CD4-positive, CD25-positive, alpha-beta regulatory T cell (primary cell): ENCODE results near the gene LRCH3. TPM values are rescaled to one million over a fixed set of nuclear protein-coding genes. Genes with fewer than 3 reads are reported as not detected.

ENCODE experiments used
- ATAC-seq, 2 donors: fragments of 150-1000 bp; cut with Tn5 transposase; one replicate each; pipeline ENCODE4 v1.10.0; 2021; ENCODE audit warnings: low read depth in 2 of 2, moderate number of reproducible peaks in 2 of 2, moderate library complexity in 1 of 2
- DNase-seq, 3 donors: peaks; one replicate each; pipeline versions ENCODE4 v3.0.0 to v3.0.0-alpha.2; 2012 to 2022; ENCODE audit warnings: mixed read lengths in 1 of 3
- H3K27ac ChIP-seq: one replicate; pipeline ENCODE4 v1.7.0; 2013; ENCODE audit warnings: mild to moderate bottlenecking, low read length; ENCODE audit not compliant: insufficient read depth, poor library complexity, severe bottlenecking
- H3K27me3 ChIP-seq: one replicate; pipeline ENCODE4 v1.7.0; 2013; ENCODE audit warnings: low read length; ENCODE audit not compliant: control insufficient read depth, insufficient read depth
- H3K36me3 ChIP-seq: one replicate; pipeline ENCODE4 v1.7.0; 2013; ENCODE audit warnings: mild to moderate bottlenecking, low read length, moderate library complexity; ENCODE audit not compliant: control insufficient read depth, insufficient read depth
- H3K4me1 ChIP-seq: 2 replicates; pipeline ENCODE4 v1.7.0; 2013; ENCODE audit warnings: mild to moderate bottlenecking, low read length; ENCODE audit not compliant: insufficient read depth, control insufficient read depth, poor library complexity, severe bottlenecking
- H3K4me3 ChIP-seq: one replicate; pipeline ENCODE4 v1.7.0; 2013; ENCODE audit warnings: low read depth, mild to moderate bottlenecking, low read length, moderate library complexity
- H3K9me3 ChIP-seq, 2 experiments: 1 replicate in 1 of 2; 2 replicates in 1 of 2; pipeline ENCODE4 v1.7.0; 2013; ENCODE audit warnings: low read length in 2 of 2, mild to moderate bottlenecking in 1 of 2, moderate library complexity in 1 of 2; ENCODE audit not compliant: control insufficient read depth in 2 of 2
- H3K27ac Mint-ChIP-seq, 3 donors: one replicate each; pipeline ENCODE4 v1.8.0; 2020 to 2022; ENCODE audit warnings: mild to moderate bottlenecking in 3 of 3, mixed read lengths in 3 of 3, moderate library complexity in 2 of 3
- H3K27me3 Mint-ChIP-seq: one replicate; pipeline ENCODE4 v1.8.0; 2022; ENCODE audit warnings: mild to moderate bottlenecking, mixed read lengths
- H3K36me3 Mint-ChIP-seq: one replicate; pipeline ENCODE4 v1.8.0; 2020; ENCODE audit warnings: mixed read lengths
- H3K4me1 Mint-ChIP-seq, 4 donors: one replicate each; pipeline ENCODE4 v1.8.0; 2020 to 2022; ENCODE audit warnings: mixed read lengths in 4 of 4, mild to moderate bottlenecking in 1 of 4
- H3K4me3 Mint-ChIP-seq, 4 donors: one replicate each; pipeline ENCODE4 v1.8.0; 2020 to 2022; ENCODE audit warnings: mild to moderate bottlenecking in 4 of 4, mixed read lengths in 4 of 4, moderate library complexity in 3 of 4
- H3K9me3 Mint-ChIP-seq, 7 donors: one replicate each; pipeline ENCODE4 v1.8.0; 2020 to 2022; ENCODE audit warnings: mixed read lengths in 7 of 7, mild to moderate bottlenecking in 3 of 7, moderate library complexity in 2 of 7
- polyA plus RNA-seq, 4 donors: library from polyadenylated mRNA; unstranded; fragments of 300-500 nt; fragmentation: Illumina TruSeq; gene quantifications; one replicate each; pipeline ENCODE4 v1.2.3, GENCODE V29; 2021
- total RNA-seq: library from RNA; stranded (reverse); gene quantifications from one replicate; pipeline ENCODE4 v1.2.3, GENCODE V29; 2022

Gene LRCH3
- total and polyA plus RNA-seq, 5 donors from 2014 or later = 12.2 to 66.1 (median 17.5) TPM

DNA sequence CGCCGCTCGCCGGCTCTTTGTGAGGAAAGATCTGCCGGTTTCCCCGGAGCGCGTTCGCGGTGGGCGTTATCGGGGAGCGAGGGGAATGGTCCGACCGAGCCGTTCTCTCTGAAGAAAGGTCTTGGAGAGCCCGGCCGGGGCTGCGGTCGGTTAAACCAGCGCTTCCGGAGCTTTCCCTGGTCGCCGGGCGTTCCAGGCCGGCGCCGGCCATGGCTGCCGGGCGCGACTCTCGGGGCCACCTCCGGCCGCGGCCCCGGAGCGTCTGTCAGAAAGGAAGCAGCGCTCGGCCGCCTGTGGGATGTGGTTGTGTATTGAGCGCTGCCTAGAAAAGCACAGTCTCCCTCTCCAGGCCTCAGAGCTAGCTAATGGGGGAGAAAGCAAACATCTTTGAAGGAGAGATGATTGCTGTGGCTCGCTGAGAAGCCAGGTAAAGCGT, 40.6 kb upstream of the LRCH3 start:
- peak; percentile 39 to 78 (median 60) for DNase-seq
- H3K4me1 Mint-ChIP-seq = peaks cover 28 to 61% (median 42%) of the 10 kb centered on the region in 4 donors
- Histone ChIP-seq H3K27me3 (no peaks in the 10 kb centered on the region), H3K36me3 (no peaks in the 10 kb centered on the region), H3K27ac (peak overlapping the region; percentile 91), H3K9me3 (no peaks in the 10 kb centered on the region), H3K4me1 (peaks cover 47% of the 10 kb centered on the region), H3K4me3 (peak overlapping the region; percentile 87)
- peaks cover 0 to 2% (median 0%) of the 10 kb centered on the region in 7 donors for H3K9me3 Mint-ChIP-seq
- H3K36me3 Mint-ChIP-seq = peaks cover 3% of the 10 kb centered on the region
- peak overlapping the region; percentile 93 to 96 (median 96) for H3K27ac Mint-ChIP-seq
- peak overlapping the region; percentile 94 to 99 (median 96) for H3K4me3 Mint-ChIP-seq
- ATAC-seq = peak; percentile 42 to 46
- H3K27me3 Mint-ChIP-seq = peaks cover 13% of the 10 kb centered on the region

DNA sequence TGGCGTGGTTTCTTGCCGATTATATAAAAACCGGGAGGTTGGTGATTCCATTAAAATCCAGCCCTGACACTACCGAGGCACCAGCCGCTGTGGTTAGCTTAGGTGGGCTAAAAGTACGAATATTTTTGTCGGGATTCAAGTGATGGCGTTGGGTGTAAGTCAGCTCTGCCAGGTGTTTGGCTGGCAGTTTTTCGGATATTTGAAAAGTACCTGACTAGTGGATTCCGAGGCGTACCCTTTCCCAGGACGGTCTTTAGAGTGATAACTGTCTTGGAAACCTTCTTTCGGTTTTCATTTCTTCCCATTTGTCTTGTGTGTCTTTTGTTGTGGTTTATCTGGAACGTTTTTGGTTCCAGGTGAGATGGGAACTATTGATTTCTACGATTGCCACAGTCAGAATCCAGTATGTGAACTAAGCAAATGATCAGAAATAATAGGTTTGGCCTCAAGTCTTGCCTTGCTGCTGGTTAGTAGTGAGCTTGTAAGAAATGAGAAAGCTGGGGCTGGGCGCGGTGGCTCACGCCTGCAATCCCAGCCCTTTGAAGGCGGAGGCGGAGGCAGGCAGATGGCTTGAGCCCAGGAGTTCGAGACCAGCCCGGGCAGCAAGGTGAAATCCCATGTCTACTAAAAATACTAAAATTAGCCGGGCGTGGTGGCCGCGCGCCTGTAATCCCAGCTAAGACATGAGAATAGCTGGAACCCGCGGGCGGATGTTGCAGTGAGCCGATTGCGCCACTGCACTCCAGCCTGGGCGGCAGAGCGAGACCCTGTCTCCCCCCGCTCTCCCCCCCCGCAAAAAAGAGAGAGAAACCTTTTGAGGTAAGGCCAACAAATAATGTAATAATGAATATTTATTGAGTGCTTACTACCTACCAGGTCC, 40.0 kb upstream of the LRCH3 start:
- Histone ChIP-seq H3K27me3 (no peaks in the 10 kb centered on the region), H3K36me3 (no peaks in the 10 kb centered on the region), H3K27ac (peak overlapping the region; percentile 91), H3K4me3 (peak overlapping the region; percentile 87), H3K9me3 (no peaks in the 10 kb centered on the region), H3K4me1 (peaks cover 47% of the 10 kb centered on the region)
- Mint-ChIP-seq H3K27ac (peak overlapping the region; percentile 93 to 96 (median 96)), H3K9me3 (peaks cover 0 to 2% (median 0%) of the 10 kb centered on the region in 7 donors), H3K4me1 (peaks cover 30 to 64% (median 46%) of the 10 kb centered on the region in 4 donors), H3K36me3 (peaks cover 3% of the 10 kb centered on the region), H3K27me3 (peaks cover 9% of the 10 kb centered on the region), H3K4me3 (peak overlapping the region; percentile 94 to 99 (median 96))
- ATAC-seq (no peak), DNase-seq (peak in 2 of 3 donors; percentile 29 to 50)

DNA sequence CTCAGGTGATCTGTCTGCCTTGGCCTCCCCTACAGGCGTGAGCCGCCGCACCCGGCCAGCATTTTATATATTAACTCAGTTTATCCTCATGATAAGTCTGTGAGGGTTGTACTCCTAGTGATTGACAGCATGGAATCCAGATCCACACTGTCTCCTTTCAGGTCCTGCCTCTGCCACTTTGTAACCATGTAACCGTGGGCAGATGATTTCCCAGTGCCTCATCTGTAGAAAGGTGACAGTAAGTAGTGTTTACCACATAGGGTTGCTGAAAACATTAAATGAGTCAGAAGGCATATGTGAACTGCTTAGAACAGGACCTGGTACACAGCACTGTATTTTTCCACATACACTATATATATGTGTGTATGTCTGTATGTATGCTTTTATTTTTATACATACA, 38.9 kb upstream of the LRCH3 start:
- ATAC-seq = no peak

DNA sequence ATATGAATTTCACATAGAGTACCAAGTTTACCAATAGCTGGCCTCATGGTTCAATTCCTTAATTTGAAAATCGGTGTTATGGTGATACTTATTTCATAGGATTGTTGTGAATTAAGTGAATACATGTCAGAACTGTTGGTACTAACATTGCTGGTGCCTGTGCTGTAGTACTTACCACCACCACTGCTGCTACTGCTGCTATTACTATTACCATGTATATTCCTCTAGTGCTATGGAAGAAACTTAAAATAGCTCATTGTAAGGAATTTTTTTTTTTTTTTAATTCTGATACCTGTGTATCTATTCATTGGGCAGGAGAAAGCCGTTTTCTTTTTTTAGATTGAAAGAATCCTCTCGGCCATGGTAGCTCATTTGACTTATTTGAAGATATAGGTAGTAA, 37.8 kb upstream of the LRCH3 start:
- H3K27ac ChIP-seq = no peak overlapping the region
- Mint-ChIP-seq H3K9me3 (peaks cover 0 to 2% (median 0%) of the 10 kb centered on the region in 7 donors), H3K36me3 (peaks cover 3% of the 10 kb centered on the region), H3K4me3 (peak overlapping the region; percentile 36 to 73 (median 48)), H3K4me1 (peaks cover 34 to 62% (median 50%) of the 10 kb centered on the region in 4 donors), H3K27me3 (peaks cover 4% of the 10 kb centered on the region), H3K27ac (no peak overlapping the region)
- no peaks in the 10 kb centered on the region for H3K9me3 ChIP-seq
- ATAC-seq (no peak), DNase-seq (no peak)
- peaks cover 47% of the 10 kb centered on the region for H3K4me1 ChIP-seq
- peak overlapping the region; percentile 9 for H3K4me3 ChIP-seq
- H3K36me3 ChIP-seq = peaks cover 15% of the 10 kb centered on the region
- no peaks in the 10 kb centered on the region for H3K27me3 ChIP-seq

More for the DNA sequence above, 38.9 kb upstream of the LRCH3 start:
- H3K36me3 Mint-ChIP-seq = peaks cover 3% of the 10 kb centered on the region
- H3K27me3 Mint-ChIP-seq = peaks cover 6% of the 10 kb centered on the region
- peak overlapping the region; percentile 44 for H3K4me3 ChIP-seq
- H3K9me3 Mint-ChIP-seq = peaks cover 0 to 2% (median 0%) of the 10 kb centered on the region in 7 donors
- H3K27ac ChIP-seq = peak overlapping the region; percentile 91
- peaks cover 34 to 67% (median 52%) of the 10 kb centered on the region in 4 donors for H3K4me1 Mint-ChIP-seq
- no peaks in the 10 kb centered on the region for H3K9me3 ChIP-seq
- peaks cover 47% of the 10 kb centered on the region for H3K4me1 ChIP-seq
- H3K4me3 Mint-ChIP-seq = peak overlapping the region; percentile 82 to 96 (median 86)
- DNase-seq = no peak
- peak overlapping the region; percentile 53 to 75 (median 54) for H3K27ac Mint-ChIP-seq
- H3K36me3 ChIP-seq = peaks cover 5% of the 10 kb centered on the region
- H3K27me3 ChIP-seq = no peaks in the 10 kb centered on the region

DNA sequence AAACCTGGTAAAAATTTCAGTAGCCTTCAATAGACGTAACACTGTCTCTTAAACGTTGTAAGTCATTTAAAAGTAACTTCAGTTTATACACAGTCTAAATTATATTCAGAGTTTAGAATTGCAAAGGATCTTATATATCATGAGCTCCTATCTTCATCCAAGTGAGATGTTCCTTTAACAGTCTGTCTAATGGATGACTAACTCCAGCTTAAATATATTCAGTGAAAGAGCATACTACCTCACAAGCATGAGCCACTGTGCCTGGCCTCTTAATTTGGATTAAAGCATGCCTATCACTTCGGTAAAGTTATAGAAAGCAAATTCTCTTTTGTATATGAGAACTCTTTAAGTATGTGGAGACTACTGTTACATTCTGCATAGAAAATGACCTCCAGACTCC, 34.4 kb upstream of the LRCH3 start:
- no peak for ATAC-seq

DNA sequence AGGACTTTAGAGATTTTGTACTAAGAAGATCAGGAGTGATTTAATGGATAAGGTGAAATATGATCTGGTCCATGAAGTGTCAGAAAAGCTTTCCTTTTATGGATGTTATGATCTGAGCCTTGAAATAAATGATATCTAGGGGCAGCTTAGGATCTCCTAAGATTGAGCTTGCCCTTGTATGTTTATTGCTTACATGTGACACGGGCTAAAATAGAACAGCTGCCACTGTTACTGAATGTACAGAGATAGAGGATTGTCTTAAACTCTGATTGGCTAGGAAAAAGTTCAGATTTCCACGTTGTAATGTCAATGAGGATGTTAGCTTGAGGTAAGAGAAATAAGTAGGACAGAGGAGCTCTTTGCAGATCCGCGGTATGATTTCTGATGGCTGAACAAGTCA, 32.5 kb upstream of the LRCH3 start:
- peaks cover 41% of the 10 kb centered on the region for H3K36me3 ChIP-seq
- no peak for ATAC-seq
- H3K27ac Mint-ChIP-seq = no peak overlapping the region
- no peaks in the 10 kb centered on the region for H3K36me3 Mint-ChIP-seq
- no peaks in the 10 kb centered on the region for H3K27me3 Mint-ChIP-seq
- H3K4me1 ChIP-seq = peaks cover 6% of the 10 kb centered on the region
- no peak overlapping the region for H3K27ac ChIP-seq
- no peaks in the 10 kb centered on the region for H3K9me3 Mint-ChIP-seq
- no peaks in the 10 kb centered on the region for H3K9me3 ChIP-seq
- no peak for DNase-seq
- no peaks in the 10 kb centered on the region for H3K27me3 ChIP-seq
- H3K4me1 Mint-ChIP-seq = peaks cover 16 to 23% (median 20%) of the 10 kb centered on the region in 4 donors
- no peak overlapping the region for H3K4me3 Mint-ChIP-seq
- no peak overlapping the region for H3K4me3 ChIP-seq

More for the DNA sequence above, 34.4 kb upstream of the LRCH3 start:
- peaks cover 28 to 38% (median 33%) of the 10 kb centered on the region in 4 donors for H3K4me1 Mint-ChIP-seq
- H3K4me1 ChIP-seq = peaks cover 21% of the 10 kb centered on the region
- H3K9me3 ChIP-seq = no peaks in the 10 kb centered on the region
- H3K36me3 Mint-ChIP-seq = no peaks in the 10 kb centered on the region
- H3K27ac Mint-ChIP-seq = no peak overlapping the region
- H3K27me3 Mint-ChIP-seq = no peaks in the 10 kb centered on the region
- no peak overlapping the region for H3K27ac ChIP-seq
- H3K4me3 Mint-ChIP-seq = no peak overlapping the region
- H3K4me3 ChIP-seq = no peak overlapping the region
- H3K36me3 ChIP-seq = peaks cover 33% of the 10 kb centered on the region
- H3K27me3 ChIP-seq = no peaks in the 10 kb centered on the region
- no peaks in the 10 kb centered on the region for H3K9me3 Mint-ChIP-seq
- DNase-seq = no peak

DNA sequence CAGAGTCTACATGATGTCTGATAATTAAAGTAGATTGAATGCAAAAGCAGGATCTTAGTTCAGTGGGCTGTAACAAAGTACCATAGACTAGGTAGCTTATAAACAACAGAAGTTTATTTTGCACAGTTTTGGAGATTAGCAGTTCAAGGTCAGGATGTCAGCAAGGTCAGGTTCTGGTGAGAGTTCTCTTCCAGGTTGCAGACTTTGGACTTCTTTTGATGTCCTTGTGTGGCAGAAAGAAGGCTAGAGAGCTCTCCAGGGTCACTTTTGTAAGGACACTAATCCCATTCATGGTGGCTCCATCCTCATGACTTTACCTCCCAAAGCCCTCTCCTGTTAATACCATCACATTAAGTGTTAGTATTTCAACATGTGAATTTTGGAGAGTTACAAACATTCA, 29.3 kb upstream of the LRCH3 start:
- no peak overlapping the region for H3K27ac Mint-ChIP-seq
- H3K4me1 Mint-ChIP-seq = peaks cover 0 to under 1% (median under 1%) of the 10 kb centered on the region in 4 donors
- no peak overlapping the region for H3K27ac ChIP-seq
- no peak for ATAC-seq
- peaks cover 16% of the 10 kb centered on the region for H3K36me3 Mint-ChIP-seq
- no peak overlapping the region for H3K4me3 Mint-ChIP-seq
- H3K27me3 ChIP-seq = no peaks in the 10 kb centered on the region
- H3K27me3 Mint-ChIP-seq = no peaks in the 10 kb centered on the region
- no peaks in the 10 kb centered on the region for H3K9me3 Mint-ChIP-seq
- no peak for DNase-seq
- H3K4me3 ChIP-seq = no peak overlapping the region
- no peaks in the 10 kb centered on the region for H3K9me3 ChIP-seq
- H3K36me3 ChIP-seq = peaks cover 58% of the 10 kb centered on the region
- H3K4me1 ChIP-seq = no peaks in the 10 kb centered on the region
